Measurements from ENCODE around the gene ALKBH6. TPM values are rescaled to one million over a fixed set of nuclear protein-coding genes. Genes with fewer than 3 reads are reported as not detected.

Gene ALKBH6
- total and polyA plus RNA-seq, 2 of the 13 experiments (the other 11 are each of a cell fraction or from before 2014, with no cell fraction given), result 13.7 to 18.1 TPM

- TF ChIP-seq, protein P1, sequence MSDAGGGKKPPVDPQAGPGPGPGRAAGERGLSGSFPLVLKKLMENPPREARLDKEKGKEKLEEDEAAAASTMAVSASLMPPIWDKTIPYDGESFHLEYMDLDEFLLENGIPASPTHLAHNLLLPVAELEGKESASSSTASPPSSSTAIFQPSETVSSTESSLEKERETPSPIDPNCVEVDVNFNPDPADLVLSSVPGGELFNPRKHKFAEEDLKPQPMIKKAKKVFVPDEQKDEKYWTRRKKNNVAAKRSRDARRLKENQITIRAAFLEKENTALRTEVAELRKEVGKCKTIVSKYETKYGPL (CRISPR knock-in tag; IDR thresholded peaks at IDR 0.05), result peak; percentile 1; the same call in 1 of the 2 replicates
- TF ChIP-seq SP140L (CRISPR knock-in tag; IDR thresholded peaks at IDR 0.05; ENCODE audit: borderline replicate concordance), result no peak
- no peak for TF ChIP-seq SAFB2 (CRISPR knock-in tag; IDR thresholded peaks at IDR 0.05; ENCODE audit: borderline replicate concordance, low read depth)
- no peak for TF ChIP-seq BCL3 (CRISPR knock-in tag; IDR thresholded peaks at IDR 0.05)
- no peak for TF ChIP-seq HMG20A (CRISPR knock-in tag; IDR thresholded peaks at IDR 0.05; ENCODE audit: borderline replicate concordance)
- TF ChIP-seq USF2 (IDR thresholded peaks at IDR 0.05; ENCODE audit: low read depth, low read length), result no peak
- no peak for TF ChIP-seq USF2 (CRISPR knock-in tag; IDR thresholded peaks at IDR 0.05; ENCODE audit: borderline replicate concordance)
- no peak for TF ChIP-seq ATAD3A (CRISPR knock-in tag; IDR thresholded peaks at IDR 0.05)
- no peak for TF ChIP-seq PCBP2 (optimal IDR thresholded peaks at IDR 0.05; ENCODE audit: low read depth, low read length, poor library complexity, severe bottlenecking)
- TF ChIP-seq ZNF773 (CRISPR knock-in tag; IDR thresholded peaks at IDR 0.05; ENCODE audit: borderline replicate concordance), result no peak; the same call in 1 of the 2 replicates
- no peak for TF ChIP-seq ZNF451 (CRISPR knock-in tag; IDR thresholded peaks at IDR 0.05)
- no peak for TF ChIP-seq NCOA2 (CRISPR knock-in tag; IDR thresholded peaks at IDR 0.05)
- no peak for TF ChIP-seq ZNF329 (CRISPR knock-in tag; IDR thresholded peaks at IDR 0.05; ENCODE audit: low read depth)
- TF ChIP-seq SATB2 (CRISPR knock-in tag; IDR thresholded peaks at IDR 0.05), result 0 out of 2 replicates have a peak, but pooled peaks have one; percentile 3
- TF ChIP-seq KDM6A (CRISPR knock-in tag; IDR thresholded peaks at IDR 0.05; ENCODE audit: low read depth), result no peak
- no peak for TF ChIP-seq ZNF746 (CRISPR knock-in tag; IDR thresholded peaks at IDR 0.05)
- TF ChIP-seq, protein P2, sequence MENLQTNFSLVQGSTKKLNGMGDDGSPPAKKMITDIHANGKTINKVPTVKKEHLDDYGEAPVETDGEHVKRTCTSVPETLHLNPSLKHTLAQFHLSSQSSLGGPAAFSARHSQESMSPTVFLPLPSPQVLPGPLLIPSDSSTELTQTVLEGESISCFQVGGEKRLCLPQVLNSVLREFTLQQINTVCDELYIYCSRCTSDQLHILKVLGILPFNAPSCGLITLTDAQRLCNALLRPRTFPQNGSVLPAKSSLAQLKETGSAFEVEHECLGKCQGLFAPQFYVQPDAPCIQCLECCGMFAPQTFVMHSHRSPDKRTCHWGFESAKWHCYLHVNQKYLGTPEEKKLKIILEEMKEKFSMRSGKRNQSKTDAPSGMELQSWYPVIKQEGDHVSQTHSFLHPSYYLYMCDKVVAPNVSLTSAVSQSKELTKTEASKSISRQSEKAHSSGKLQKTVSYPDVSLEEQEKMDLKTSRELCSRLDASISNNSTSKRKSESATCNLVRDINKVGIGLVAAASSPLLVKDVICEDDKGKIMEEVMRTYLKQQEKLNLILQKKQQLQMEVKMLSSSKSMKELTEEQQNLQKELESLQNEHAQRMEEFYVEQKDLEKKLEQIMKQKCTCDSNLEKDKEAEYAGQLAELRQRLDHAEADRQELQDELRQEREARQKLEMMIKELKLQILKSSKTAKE (CRISPR knock-in tag; IDR thresholded peaks at IDR 0.05; ENCODE audit: borderline replicate concordance), result peak; percentile 37; the same call in 1 of the 2 replicates
- TF ChIP-seq HOXD1 (CRISPR knock-in tag; IDR thresholded peaks at IDR 0.05), result no peak
- no peak for TF ChIP-seq PATZ1 (CRISPR knock-in tag; IDR thresholded peaks at IDR 0.05)
- peak; percentile 63 for TF ChIP-seq YY1 (IDR thresholded peaks at IDR 0.05; ENCODE audit: insufficient read depth, insufficient replicate concordance, low read depth, low read length)
- TF ChIP-seq KLF6 (CRISPR knock-in tag; IDR thresholded peaks at IDR 0.05), result 0 out of 2 replicates have a peak, but pooled peaks have one; percentile 13
Measured at GRCh38 chr19:36054733-36055686, 41.0 kb upstream of the ALKBH6 start, which contains the start of gene WDR62 (continued).

Measured in HepG2 (cell line).